H1 (cell line): Measurements from ENCODE around the gene ADTRP. TPM values are rescaled to one million over a fixed set of nuclear protein-coding genes. Genes with fewer than 3 reads are reported as not detected.

Experiments used
- CTCF ChIA-PET: fragments of 300-600 bp; sonication (Branson Sonifier 250); formaldehyde crosslinking; loops from one replicate; lab custom pipeline; 2021; ENCODE audit not compliant: partially characterized antibody; lab: Charles Lee
- POLR2A ChIA-PET: fragments of 300-600 bp; sonication (Branson Sonifier 250); formaldehyde crosslinking; loops from one replicate; lab custom pipeline; 2021; ENCODE audit warnings: inconsistent platforms; ENCODE audit not compliant: partially characterized antibody; lab: Charles Lee
- DNase-seq, 2 experiments: peaks; one replicate each; pipeline versions ENCODE4 v3.0.0 to v3.0.0-alpha.2; 2010 to 2022; ENCODE audit warnings: low spot score in 2 of 2, low read depth in 1 of 2, mixed read lengths in 1 of 2
- FAIRE-seq: peaks from 2 replicates; lab custom pipeline; 2011; peaks lifted over from hg19 to GRCh38; lab: Jason Lieb, UNC
- H2AFZ ChIP-seq: 2 replicates; pipeline ENCODE4 v1.8.1; 2012; ENCODE audit warnings: low read length, inconsistent platforms
- H2AK5ac ChIP-seq: 2 replicates; pipeline ENCODE4 v1.6.1; 2013; ENCODE audit warnings: low read depth, low read length
- H2BK120ac ChIP-seq: replicated peaks from 2 replicates; pipeline ENCODE3; 2013; ENCODE audit warnings: low read depth, low read length, inconsistent platforms
- H2BK12ac ChIP-seq: 2 replicates; pipeline ENCODE4 v1.6.1; 2013; ENCODE audit warnings: low read depth, low read length
- H2BK15ac ChIP-seq: 2 replicates; pipeline ENCODE4 v1.6.1; 2013; ENCODE audit warnings: low read length
- H2BK20ac ChIP-seq: 2 replicates; pipeline ENCODE4 v1.6.1; 2013; ENCODE audit warnings: low read length
- H2BK5ac ChIP-seq: 2 replicates; pipeline ENCODE4 v1.6.1; 2013; ENCODE audit warnings: low read depth, low read length
- H3K14ac ChIP-seq: 2 replicates; pipeline ENCODE4 v1.6.1; 2013; ENCODE audit warnings: inconsistent platforms; ENCODE audit not compliant: insufficient read length
- H3K18ac ChIP-seq: 2 replicates; pipeline ENCODE4 v1.6.1; 2013; ENCODE audit warnings: low read length; ENCODE audit errors: extremely low read depth
- H3K23ac ChIP-seq: 2 replicates; pipeline ENCODE4 v1.6.1; 2013; ENCODE audit warnings: inconsistent platforms; ENCODE audit not compliant: insufficient read length
- H3K23me2 ChIP-seq: 2 replicates; pipeline ENCODE4 v1.6.1; 2013; ENCODE audit warnings: low read depth, low read length
- H3K27ac ChIP-seq: 2 replicates; pipeline ENCODE4 v1.6.1; 2011; ENCODE audit warnings: low read depth, low read length, inconsistent platforms
- H3K27me3 ChIP-seq, 4 experiments: replicated peaks in 1 of 4; 1 replicate in 1 of 4; 2 replicates in 3 of 4; pipeline versions ENCODE4 v1.6.1 to v1.8.1; 2011 to 2013; ENCODE audit warnings: low read length in 3 of 4, mild to moderate bottlenecking in 3 of 4, inconsistent platforms in 2 of 4, mixed read lengths in 2 of 4, moderate library complexity in 1 of 4; ENCODE audit not compliant: control insufficient read depth in 3 of 4, insufficient read depth in 3 of 4; ENCODE audit errors: extremely low read depth in 1 of 4
- H3K36me3 ChIP-seq, 4 experiments: 2 replicates each; pipeline versions ENCODE4 v1.6.1 to v1.8.1; 2011 to 2013; ENCODE audit warnings: mild to moderate bottlenecking in 4 of 4, low read length in 3 of 4, moderate library complexity in 2 of 4, control low read depth in 1 of 4, inconsistent platforms in 1 of 4; ENCODE audit not compliant: insufficient read depth in 4 of 4, control insufficient read depth in 2 of 4
- H3K4ac ChIP-seq: replicated peaks from 2 replicates; pipeline ENCODE3; 2013; ENCODE audit warnings: low read length, low read depth, mixed read lengths, inconsistent platforms; ENCODE audit not compliant: insufficient read length
- H3K4me1 ChIP-seq, 4 experiments: replicated peaks in 1 of 4; 1 replicate in 1 of 4; 2 replicates in 3 of 4; pipeline versions ENCODE4 v1.6.1 to v1.8.1; 2011 to 2013; ENCODE audit warnings: low read length in 3 of 4, inconsistent platforms in 2 of 4, mixed read lengths in 1 of 4; ENCODE audit not compliant: insufficient read depth in 4 of 4, control insufficient read depth in 3 of 4
- H3K4me2 ChIP-seq, 2 experiments: 2 replicates each; pipeline versions ENCODE4 v1.6.1 to v1.8.1; 2011 to 2013; ENCODE audit warnings: low read depth in 2 of 2, low read length in 2 of 2, control low read depth in 1 of 2, inconsistent platforms in 1 of 2, mild to moderate bottlenecking in 1 of 2; ENCODE audit not compliant: insufficient read depth in 1 of 2
- H3K4me3 ChIP-seq, 4 experiments: fragments of 200-600, 300-600 bp in 1 of 4; sonication (generic), shearing (Covaris generic), sonication (Bioruptor Twin) in 1 of 4; 2 replicates each; pipeline versions ENCODE4 v1.5.1 to v1.8.1; 2011 to 2016; ENCODE audit warnings: low read length in 4 of 4, low read depth in 3 of 4, control low read depth in 2 of 4, inconsistent platforms in 2 of 4, mild to moderate bottlenecking in 2 of 4, mixed read lengths in 1 of 4, moderate library complexity in 1 of 4; ENCODE audit not compliant: insufficient read depth in 2 of 4; ENCODE audit errors: extremely low read depth in 1 of 4
- H3K56ac ChIP-seq: replicated peaks from 2 replicates; pipeline ENCODE3; 2013; ENCODE audit warnings: low read depth, mild to moderate bottlenecking, mixed read lengths, low read length, inconsistent platforms; ENCODE audit not compliant: insufficient read length
- H3K79me1 ChIP-seq: 2 replicates; pipeline ENCODE4 v1.6.1; 2013; ENCODE audit warnings: low read depth, low read length, control low read depth
- H3K79me2 ChIP-seq, 2 experiments: 2 replicates each; pipeline versions ENCODE4 v1.6.1 to v1.8.1; 2012 to 2013; ENCODE audit warnings: low read length in 2 of 2, mild to moderate bottlenecking in 2 of 2, inconsistent platforms in 1 of 2; ENCODE audit not compliant: insufficient read depth in 2 of 2, control insufficient read depth in 1 of 2
- H3K9ac ChIP-seq, 4 experiments: replicated peaks in 1 of 4; 1 replicate in 1 of 4; 2 replicates in 3 of 4; pipeline versions ENCODE4 v1.6.1 to v1.8.1; 2011 to 2013; ENCODE audit warnings: low read depth in 3 of 4, low read length in 3 of 4, control low read depth in 2 of 4, mild to moderate bottlenecking in 2 of 4, moderate library complexity in 2 of 4, inconsistent platforms in 1 of 4; ENCODE audit errors: extremely low read depth in 1 of 4
- H3K9me3 ChIP-seq, 2 experiments: 2 replicates each; pipeline versions ENCODE4 v1.6.1 to v1.8.1; 2012 to 2013; ENCODE audit warnings: mild to moderate bottlenecking in 2 of 2, moderate library complexity in 2 of 2, control low read depth in 1 of 2, inconsistent platforms in 1 of 2, low read depth in 1 of 2, low read length in 1 of 2, mixed read lengths in 1 of 2; ENCODE audit not compliant: insufficient read depth in 2 of 2
- H4K20me1 ChIP-seq, 2 experiments: replicated peaks in 1 of 2; 2 replicates each; pipeline versions ENCODE3 to v1.8.1; 2011 to 2013; ENCODE audit warnings: inconsistent platforms in 2 of 2, low read length in 2 of 2, mild to moderate bottlenecking in 1 of 2; ENCODE audit not compliant: insufficient read depth in 2 of 2, control insufficient read depth in 1 of 2
- H4K5ac ChIP-seq: 2 replicates; pipeline ENCODE4 v1.6.1; 2013; ENCODE audit warnings: low read length, low read depth, mixed read lengths, inconsistent platforms; ENCODE audit not compliant: insufficient read length
- H4K8ac ChIP-seq: 2 replicates; pipeline ENCODE4 v1.8.0; 2013; ENCODE audit warnings: mild to moderate bottlenecking, moderate library complexity, low read length, inconsistent platforms; ENCODE audit not compliant: insufficient read depth; ENCODE audit errors: extremely low read depth
- H4K91ac ChIP-seq: replicated peaks from 2 replicates; pipeline ENCODE3; 2013; ENCODE audit warnings: low read length, mixed read lengths, inconsistent platforms; ENCODE audit not compliant: insufficient read length
- CTCF ChIP-seq, 3 experiments: IDR thresholded peaks; 1 replicate in 2 of 3; 2 replicates in 1 of 3; pipeline versions ENCODE4 v1.5.1 to v1.6.1; 2011; ENCODE audit warnings: low read length in 3 of 3, mild to moderate bottlenecking in 3 of 3, inconsistent platforms in 2 of 3, low read depth in 1 of 3, moderate library complexity in 1 of 3; ENCODE audit not compliant: insufficient read depth in 1 of 3; ENCODE audit errors: control extremely low read depth in 1 of 3
- EZH2 ChIP-seq: fragments of 200-600 bp; sonication (generic); IDR thresholded peaks from 2 replicates; pipeline ENCODE4 v1.7.1; 2012; ENCODE audit warnings: low read depth, mild to moderate bottlenecking, moderate library complexity, low read length, inconsistent platforms; ENCODE audit not compliant: severe bottlenecking
- MAX ChIP-seq: IDR thresholded peaks from 2 replicates; pipeline ENCODE4 v1.6.1; 2012; ENCODE audit warnings: inconsistent platforms
- RAD21 ChIP-seq, 2 experiments: IDR thresholded peaks in 1 of 2; conservative IDR thresholded peaks in 1 of 2; 2 replicates each; pipeline ENCODE4 v1.6.1; 2011; ENCODE audit warnings: low read depth in 2 of 2, low read length in 2 of 2, improper control_type of control experiment in 1 of 2, inconsistent platforms in 1 of 2, mild to moderate bottlenecking in 1 of 2, moderate library complexity in 1 of 2
- RBBP5 ChIP-seq: IDR thresholded peaks from 2 replicates; pipeline ENCODE4 v1.7.1; 2012; ENCODE audit warnings: low read depth, mild to moderate bottlenecking, inconsistent platforms, low read length, moderate library complexity, borderline replicate concordance
- RFX5 ChIP-seq: IDR thresholded peaks from 2 replicates; pipeline ENCODE4 v1.6.1; 2011; ENCODE audit warnings: low read depth, low read length, improper control_type of control experiment, borderline replicate concordance
- RNF2 ChIP-seq: fragments of 200-900, 300-1000 bp; sonication (generic); IDR thresholded peaks from 2 replicates; pipeline ENCODE4 v1.7.1; 2016; ENCODE audit warnings: borderline replicate concordance, low read depth, mild to moderate bottlenecking, antibody characterized with exemption, low read length; ENCODE audit not compliant: poor library complexity, severe bottlenecking; ENCODE audit errors: missing control alignments
- SIN3A ChIP-seq, 2 experiments: IDR thresholded peaks in 1 of 2; conservative IDR thresholded peaks in 1 of 2; 2 replicates each; pipeline ENCODE4 v1.6.1; 2011 to 2012; ENCODE audit warnings: low read length in 2 of 2, improper control_type of control experiment in 1 of 2, low read depth in 1 of 2, mild to moderate bottlenecking in 1 of 2
- SP1 ChIP-seq: IDR thresholded peaks from 2 replicates; pipeline ENCODE4 v1.6.1; 2011; ENCODE audit warnings: low read depth, low read length
- WGBS, 2 experiments: shearing (Covaris generic) in 1 of 2; methylation state at CpG; one replicate each; pipeline versions ENCODE4 v1.1.6 to v1.1.7; 2013 to 2015; ENCODE audit warnings: low lambda C conversion rate in 2 of 2, mixed read lengths in 2 of 2, inconsistent platforms in 1 of 2, low coverage in 1 of 2, missing lambda C conversion rate in 1 of 2; ENCODE audit not compliant: insufficient replicate concordance in 2 of 2, insufficient coverage in 1 of 2, insufficient read length in 1 of 2; ENCODE audit errors: extremely low coverage in 1 of 2, missing lambda C conversion rate in 1 of 2; 5-methylcytosine and 5-hydroxymethylcytosine counted together
- polyA plus RNA-seq, 7 experiments: library from polyadenylated mRNA; depleted of rRNA in 3 of 7; stranded (reverse) in 5 of 7; unstranded in 2 of 7; fragments of >200 nt in 5 of 7; fragments of 200-250 nt in 2 of 7; gene quantifications; 1 replicate in 5 of 7; 2 replicates in 1 of 7; 4 replicates in 1 of 7; pipeline versions ENCODE4 v1.2.1 to v1.2.3, GENCODE V29; 2011 to 2013; ENCODE audit warnings: missing spikeins in 2 of 7, mixed read lengths in 2 of 7
- total RNA-seq: library from RNA; stranded (reverse); fragmentation: NEBNext Ultra II Directional; extraction: Animal tissue kit (Norgen Biotek cat#: 25700); gene quantifications from 2 replicates; pipeline ENCODE4 v1.2.1, GENCODE V29; 2021

Gene ADTRP
- total and polyA plus RNA-seq, 2 of the 8 experiments (the other 6 are each of a cell fraction or from before 2014, with no cell fraction given) = 0.08 to 0.45 TPM

DNA sequence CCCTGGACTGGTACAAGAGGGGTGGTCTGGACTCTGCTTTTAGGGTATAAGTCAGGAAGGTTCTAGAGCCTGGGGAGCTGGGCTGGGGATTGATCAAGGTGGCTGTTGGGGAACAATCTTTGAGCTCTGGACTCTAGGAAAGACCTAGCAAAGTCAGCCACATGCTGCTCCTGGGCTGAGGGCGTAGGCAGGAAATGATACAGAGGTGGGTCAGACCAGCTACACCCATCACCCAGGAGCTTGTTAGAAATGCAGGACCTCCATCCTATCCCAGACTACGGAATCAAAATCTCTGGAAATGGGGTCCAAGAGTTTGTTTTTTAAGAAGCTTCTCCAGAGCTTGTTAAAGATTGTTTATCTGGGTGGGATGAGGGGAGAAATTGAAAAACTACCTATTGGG lies 9.4 kb downstream of the ADTRP start:
- no peak overlapping the region for H3K9ac ChIP-seq
- H3K4me2 ChIP-seq = no peak overlapping the region
- WGBS, 2 experiments = 84% methylated on average over 2 of the region's 2 CpGs; no CpG with 5 or more reads in 1 of the 2 experiments
- no peak for TF ChIP-seq RBBP5
- no peak for TF ChIP-seq MAX
- TF ChIP-seq SP1 = no peak
- TF ChIP-seq SIN3A (conservative IDR thresholded peaks at IDR 0.05 in 1 of 2, IDR thresholded peaks at IDR 0.05 in 1 of 2; ENCODE audit: low read depth in 1 of 2, low read length in 2 of 2) = no peak
- TF ChIP-seq RNF2 = no peak
- no peak for TF ChIP-seq RFX5
- TF ChIP-seq RAD21 (IDR thresholded peaks at IDR 0.05 in 1 of 2, conservative IDR thresholded peaks at IDR 0.05 in 1 of 2; ENCODE audit: low read depth in 2 of 2, low read length in 2 of 2) = no peak
- TF ChIP-seq CTCF (IDR thresholded peaks at IDR 0.05; ENCODE audit: control extremely low read depth in 1 of 3, insufficient read depth in 1 of 3, low read depth in 1 of 3, low read length in 3 of 3) = no peak
- TF ChIP-seq EZH2 = no peak

More for the DNA sequence above, 9.4 kb downstream of the ADTRP start:
- CTCF ChIA-PET = interaction anchor here (0.6 to 2.3 kb wide), 8 partner anchors 9 to 194 kb away, joined by 3 to 9 read pairs (median 3); partner anchors contain the start of gene ADTRP
- DNase-seq (no peak), FAIRE-seq (no peak)
- no peak overlapping the region for H3K18ac ChIP-seq
- H3K56ac ChIP-seq = no peak overlapping the region
- H3K36me3 ChIP-seq = no peaks in the 10 kb centered on the region
- H3K79me2 ChIP-seq = no peaks in the 10 kb centered on the region
- 0 out of 2 replicates have a peak overlapping the region, but pooled peaks have one; percentile 13 for H2BK20ac ChIP-seq
- POLR2A ChIA-PET = interaction anchor here (0.6 kb wide), 1 partner anchor 521 kb away, joined by 3 read pairs; the partner anchor contains the start of gene EDN1
- H3K14ac ChIP-seq = no peak overlapping the region
- no peaks in the 10 kb centered on the region for H3K23me2 ChIP-seq
- no peak overlapping the region for H2BK120ac ChIP-seq
- H3K79me1 ChIP-seq = no peaks in the 10 kb centered on the region
- H2AFZ ChIP-seq = no peak overlapping the region
- no peak overlapping the region for H3K27ac ChIP-seq
- H4K20me1 ChIP-seq = no peaks in the 10 kb centered on the region
- no peak overlapping the region for H2AK5ac ChIP-seq
- H4K5ac ChIP-seq = no peak overlapping the region
- H3K27me3 ChIP-seq = no peaks in the 10 kb centered on the region
- H2BK12ac ChIP-seq = no peak overlapping the region
- no peak overlapping the region for H2BK15ac ChIP-seq
- no peaks in the 10 kb centered on the region for H3K9me3 ChIP-seq
- no peak overlapping the region for H3K23ac ChIP-seq
- no peak overlapping the region for H4K91ac ChIP-seq
- no peak overlapping the region for H2BK5ac ChIP-seq
- H3K4me1 ChIP-seq = peaks cover 0 to 12% (median 7%) of the 10 kb centered on the region in 4 experiments
- no peak overlapping the region; the same call in 1 of the 2 replicates for H4K8ac ChIP-seq
- H3K4me3 ChIP-seq = no peak overlapping the region
- no peak overlapping the region for H3K4ac ChIP-seq
